H1 (cell line): ENCODE data around the gene TAGLN3. TPM values are rescaled to one million over a fixed set of nuclear protein-coding genes. Genes with fewer than 3 reads are reported as not detected.

Experiments
- BACH1 ChIP-seq: IDR thresholded peaks from 2 replicates; pipeline ENCODE4 v1.6.1; 2012; ENCODE audit warnings: low read length, improper control_type of control experiment
- GABPA ChIP-seq: IDR thresholded peaks from 2 replicates; pipeline ENCODE4 v1.6.1; 2011; ENCODE audit warnings: mild to moderate bottlenecking, low read length, moderate library complexity, borderline replicate concordance; ENCODE audit not compliant: insufficient read depth
- MAFK ChIP-seq: IDR thresholded peaks from 2 replicates; pipeline ENCODE4 v1.6.1; 2012; ENCODE audit warnings: low read depth, mild to moderate bottlenecking, improper control_type of control experiment, low read length
- POLR2A ChIP-seq, 2 experiments: IDR thresholded peaks; 1 replicate in 1 of 2; 2 replicates in 1 of 2; pipeline ENCODE4 v1.6.1; 2011; ENCODE audit warnings: low read depth in 2 of 2, low read length in 2 of 2, mild to moderate bottlenecking in 2 of 2; ENCODE audit errors: control extremely low read depth in 1 of 2
- polyA plus RNA-seq, 7 experiments: library from polyadenylated mRNA; depleted of rRNA in 3 of 7; stranded (reverse) in 5 of 7; unstranded in 2 of 7; fragments of >200 nt in 5 of 7; fragments of 200-250 nt in 2 of 7; gene quantifications; 1 replicate in 5 of 7; 2 replicates in 1 of 7; 4 replicates in 1 of 7; pipeline versions ENCODE4 v1.2.1 to v1.2.3, GENCODE V29; 2011 to 2013; ENCODE audit warnings: missing spikeins in 2 of 7, mixed read lengths in 2 of 7
- total RNA-seq: library from RNA; stranded (reverse); fragmentation: NEBNext Ultra II Directional; extraction: Animal tissue kit (Norgen Biotek cat#: 25700); gene quantifications from 2 replicates; pipeline ENCODE4 v1.2.1, GENCODE V29; 2021

TAGLN3 gene
- total and polyA plus RNA-seq, 2 of the 8 experiments (the other 6 are each of a cell fraction or from before 2014, with no cell fraction given), result 6.3 to 7.5 TPM

DNA sequence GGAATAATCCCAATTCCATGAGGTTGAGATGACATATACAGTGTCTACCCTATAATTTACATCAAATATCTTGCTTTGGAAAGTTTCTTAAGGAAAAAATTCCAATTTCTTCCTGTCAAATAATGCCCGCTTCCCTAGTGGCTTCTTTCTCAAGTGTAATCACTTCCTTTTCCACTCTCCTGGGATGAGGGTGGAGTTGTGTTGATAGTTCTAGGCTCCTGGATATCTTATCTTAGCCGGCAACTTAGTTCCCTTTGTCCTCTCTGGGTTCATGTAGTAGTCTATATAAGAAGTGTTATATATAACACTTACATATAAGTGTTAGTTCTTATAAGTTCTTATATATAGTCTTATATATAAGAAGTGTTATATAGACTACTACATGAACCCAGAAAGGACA is 10.9 kb downstream of the TAGLN3 start (continued):
- no peak for TF ChIP-seq GABPA
- TF ChIP-seq BACH1, result no peak
- TF ChIP-seq MAFK, result no peak
- no peak for TF ChIP-seq POLR2A (IDR thresholded peaks at IDR 0.05; ENCODE audit: control extremely low read depth in 1 of 2, low read depth in 2 of 2, low read length in 2 of 2)
- TF ChIP-seq, all 59 proteins: peak for 0
